ENCODE measurements around the gene ETV1. TPM values are rescaled to one million over a fixed set of nuclear protein-coding genes. Genes with fewer than 3 reads are reported as not detected.

Gene ETV1
- total and polyA plus RNA-seq, 11 donors = 9.6 to 118 (median 82.1) TPM

DNA sequence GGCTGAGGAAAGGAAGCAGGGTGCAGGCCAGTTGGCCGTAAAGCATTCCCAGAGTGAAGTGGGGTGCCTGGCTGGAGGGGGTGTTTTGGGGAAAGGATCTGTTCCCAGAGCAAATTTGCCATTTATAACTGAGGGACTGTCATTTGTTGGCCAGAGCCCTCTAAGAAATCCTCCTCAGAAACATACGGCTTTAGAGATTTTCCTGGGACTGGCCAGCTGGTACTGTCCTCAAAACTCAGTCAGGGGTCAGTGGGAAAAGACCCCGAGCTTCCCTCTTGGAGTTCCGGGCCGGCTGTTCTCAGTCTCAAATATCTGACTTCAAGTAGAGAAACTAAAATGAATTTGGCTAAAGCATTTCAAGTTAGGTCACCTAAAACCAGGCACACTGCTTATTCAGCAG lies 55.9 kb downstream of the ETV1 start:
- DNase-seq (no peak), ATAC-seq (no peak)
- Histone ChIP-seq H3K4me3 (peak overlapping the region in 1 of 12 donors; percentile 1), H3K9me3 (no peaks in the 10 kb centered on the region), H3K36me3 (peaks cover 0 to 93% (median 38%) of the 10 kb centered on the region in 9 donors), H3K4me1 (peaks cover 0 to 6% (median 0%) of the 10 kb centered on the region in 12 donors), H3K27me3 (no peaks in the 10 kb centered on the region), H3K27ac (peak overlapping the region in 1 of 12 donors; percentile 3)
- 68 to 82% (median 74%) methylated on average over 5 of the region's 5 CpGs for WGBS, 4 donors
- intact Hi-C loops (cut with DNase I) = loop anchor here in 1 of 10 donors (5.0 kb wide), 1 partner anchor 44 kb away; no protein-coding TSS in a partner anchor
- TF ChIP-seq, protein P1, sequence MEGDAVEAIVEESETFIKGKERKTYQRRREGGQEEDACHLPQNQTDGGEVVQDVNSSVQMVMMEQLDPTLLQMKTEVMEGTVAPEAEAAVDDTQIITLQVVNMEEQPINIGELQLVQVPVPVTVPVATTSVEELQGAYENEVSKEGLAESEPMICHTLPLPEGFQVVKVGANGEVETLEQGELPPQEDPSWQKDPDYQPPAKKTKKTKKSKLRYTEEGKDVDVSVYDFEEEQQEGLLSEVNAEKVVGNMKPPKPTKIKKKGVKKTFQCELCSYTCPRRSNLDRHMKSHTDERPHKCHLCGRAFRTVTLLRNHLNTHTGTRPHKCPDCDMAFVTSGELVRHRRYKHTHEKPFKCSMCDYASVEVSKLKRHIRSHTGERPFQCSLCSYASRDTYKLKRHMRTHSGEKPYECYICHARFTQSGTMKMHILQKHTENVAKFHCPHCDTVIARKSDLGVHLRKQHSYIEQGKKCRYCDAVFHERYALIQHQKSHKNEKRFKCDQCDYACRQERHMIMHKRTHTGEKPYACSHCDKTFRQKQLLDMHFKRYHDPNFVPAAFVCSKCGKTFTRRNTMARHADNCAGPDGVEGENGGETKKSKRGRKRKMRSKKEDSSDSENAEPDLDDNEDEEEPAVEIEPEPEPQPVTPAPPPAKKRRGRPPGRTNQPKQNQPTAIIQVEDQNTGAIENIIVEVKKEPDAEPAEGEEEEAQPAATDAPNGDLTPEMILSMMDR (IDR thresholded peaks at IDR 0.05) = no peak
- no peak for TF ChIP-seq POLR2A (IDR thresholded peaks at IDR 0.05)

DNA sequence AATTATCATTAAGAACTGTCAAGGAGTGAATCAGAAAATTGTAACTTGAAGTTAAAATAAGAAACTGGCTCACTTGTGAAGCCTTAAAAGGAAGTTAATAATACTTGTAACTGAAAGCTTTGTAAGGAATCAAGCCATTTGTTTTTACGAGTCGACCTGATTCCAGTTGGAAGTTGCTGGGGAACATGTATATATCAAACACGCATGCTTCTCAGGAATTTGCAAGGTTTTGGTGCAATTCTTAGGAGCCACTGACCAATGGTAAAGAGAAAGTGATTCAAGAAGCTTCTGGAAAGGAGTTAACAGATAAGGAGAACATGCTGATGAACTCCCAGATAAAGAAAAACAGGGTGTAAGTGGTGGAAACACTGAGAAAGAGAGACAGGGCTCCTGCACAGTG lies 56.4 kb downstream of the ETV1 start:
- H3K27me3 ChIP-seq = no peaks in the 10 kb centered on the region
- peaks cover 0 to 6% (median 0%) of the 10 kb centered on the region in 12 donors for H3K4me1 ChIP-seq
- peak overlapping the region in 1 of 12 donors; percentile 3 for H3K27ac ChIP-seq
- no peak for DNase-seq
- peaks cover 0 to 93% (median 38%) of the 10 kb centered on the region in 9 donors for H3K36me3 ChIP-seq
- peak overlapping the region in 1 of 12 donors; percentile 1 for H3K4me3 ChIP-seq
- intact Hi-C loops (cut with DNase I) = loop anchor here in 1 of 10 donors (5.0 kb wide), 1 partner anchor 44 kb away; no protein-coding TSS in a partner anchor
- WGBS, 4 donors = 70 to 82% (median 78%) methylated on average over 3 of the region's 3 CpGs
- H3K9me3 ChIP-seq = no peaks in the 10 kb centered on the region
- no peak for TF ChIP-seq POLR2A (IDR thresholded peaks at IDR 0.05)
- TF ChIP-seq, protein P1 (IDR thresholded peaks at IDR 0.05) = no peak
- no peak for ATAC-seq

DNA sequence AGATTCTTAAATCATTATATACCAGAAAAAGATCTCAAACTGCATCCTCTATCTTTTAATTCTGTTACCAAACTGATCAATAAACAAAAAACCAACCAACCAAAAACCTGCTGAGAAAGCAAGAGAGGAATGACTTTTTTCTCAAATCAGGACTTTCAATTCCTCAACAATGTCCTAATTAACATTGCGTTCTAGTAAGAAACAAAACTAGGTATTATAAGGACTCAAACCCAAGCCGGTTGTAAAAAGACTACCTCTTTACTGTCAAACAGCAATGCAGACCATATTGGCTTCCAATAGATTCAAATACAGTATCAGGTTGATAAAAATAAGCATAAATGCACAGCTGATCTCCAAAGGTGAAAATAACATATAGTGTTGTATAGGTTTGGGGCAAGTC lies 57.3 kb downstream of the ETV1 start:
- no peak for TF ChIP-seq POLR2A (IDR thresholded peaks at IDR 0.05)
- TF ChIP-seq, protein P1 (IDR thresholded peaks at IDR 0.05) = no peak
- Histone ChIP-seq H3K36me3 (peaks cover 0 to 93% (median 38%) of the 10 kb centered on the region in 9 donors), H3K27me3 (no peaks in the 10 kb centered on the region), H3K9me3 (no peaks in the 10 kb centered on the region), H3K4me3 (no peak overlapping the region), H3K4me1 (peaks cover 0 to 6% (median 0%) of the 10 kb centered on the region in 12 donors), H3K27ac (no peak overlapping the region)
- ATAC-seq (no peak), DNase-seq (no peak)
- intact Hi-C loops (cut with DNase I) = loop anchor here in 1 of 10 donors (5.0 kb wide), 1 partner anchor 45 kb away; no protein-coding TSS in a partner anchor
- WGBS, 4 donors = 93 to 99% (median 95%) methylated on average over 2 of the region's 2 CpGs

DNA sequence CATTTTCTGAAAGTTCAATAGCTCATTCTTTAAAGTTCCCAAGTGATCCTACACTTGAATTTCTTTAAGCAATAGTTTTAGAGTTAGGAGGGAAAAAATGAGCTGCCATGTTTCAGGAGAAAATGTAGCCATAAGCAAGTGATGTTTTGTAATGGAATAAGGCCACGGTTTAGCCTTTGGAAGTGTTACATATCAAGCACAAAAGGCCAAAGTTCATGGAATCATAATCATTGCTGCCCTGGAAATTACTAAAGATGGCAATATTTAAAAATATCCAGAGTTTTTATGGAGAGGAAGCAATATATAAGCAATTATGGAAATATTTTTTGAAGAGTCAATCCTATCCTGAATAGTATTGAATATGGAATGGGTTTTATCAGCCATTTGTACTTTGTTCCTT lies 68.4 kb downstream of the ETV1 start:
- intact Hi-C loops (cut with DNase I) = no loop called here

More for the DNA sequence above, 68.4 kb downstream of the ETV1 start:
- H3K27ac ChIP-seq = peak overlapping the region in 1 of 12 donors; percentile 70
- WGBS, 4 donors = 76 to 91% (median 85%) methylated on average over 1 of the region's 1 CpG
- no peak for TF ChIP-seq POLR2A (IDR thresholded peaks at IDR 0.05)
- TF ChIP-seq, protein P1 (IDR thresholded peaks at IDR 0.05) = no peak
- no peaks in the 10 kb centered on the region for H3K9me3 ChIP-seq
- H3K4me3 ChIP-seq = no peak overlapping the region
- ATAC-seq = no peak
- H3K4me1 ChIP-seq = peaks cover 0 to 15% (median 7%) of the 10 kb centered on the region in 12 donors
- peaks cover 0 to 22% (median 0%) of the 10 kb centered on the region in 9 donors for H3K36me3 ChIP-seq
- DNase-seq = no peak
- H3K27me3 ChIP-seq = no peaks in the 10 kb centered on the region
